HG03064 (cell line): ENCODE results near the gene CLPTM1L.
"Not testable (repeated sequence)": the region's sequence is repeated elsewhere in the genome, so short reads cannot be mapped to it uniquely, and the experiment has no call there.

Experiments
- ATAC-seq: cut with Tn5 transposase; IDR thresholded peaks from one replicate; pipeline ENCODE4 v1.9.1; 2021; ENCODE audit warnings: low read depth; ENCODE audit not compliant: unreplicated experiment

The CLPTM1L gene

DNA sequence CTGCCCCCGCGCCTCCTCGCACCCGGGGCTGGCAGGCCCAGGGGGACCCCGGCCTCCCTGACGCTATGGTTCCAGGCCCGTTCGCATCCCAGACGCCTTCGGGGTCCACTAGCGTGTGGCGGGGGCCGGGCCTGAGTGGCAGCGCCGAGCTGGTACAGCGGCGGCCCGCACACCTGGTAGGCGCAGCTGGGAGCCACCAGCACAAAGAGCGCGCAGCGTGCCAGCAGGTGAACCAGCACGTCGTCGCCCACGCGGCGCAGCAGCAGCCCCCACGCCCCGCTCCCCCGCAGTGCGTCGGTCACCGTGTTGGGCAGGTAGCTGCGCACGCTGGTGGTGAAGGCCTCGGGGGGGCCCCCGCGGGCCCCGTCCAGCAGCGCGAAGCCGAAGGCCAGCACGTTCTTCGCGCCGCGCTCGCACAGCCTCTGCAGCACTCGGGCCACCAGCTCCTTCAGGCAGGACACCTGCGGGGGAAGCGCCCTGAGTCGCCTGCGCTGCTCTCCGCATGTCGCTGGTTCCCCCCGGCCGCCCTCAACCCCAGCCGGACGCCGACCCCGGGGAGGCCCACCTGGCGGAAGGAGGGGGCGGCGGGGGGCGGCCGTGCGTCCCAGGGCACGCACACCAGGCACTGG, 50.6 kb downstream of the CLPTM1L start:
- ATAC-seq, result no peak

DNA sequence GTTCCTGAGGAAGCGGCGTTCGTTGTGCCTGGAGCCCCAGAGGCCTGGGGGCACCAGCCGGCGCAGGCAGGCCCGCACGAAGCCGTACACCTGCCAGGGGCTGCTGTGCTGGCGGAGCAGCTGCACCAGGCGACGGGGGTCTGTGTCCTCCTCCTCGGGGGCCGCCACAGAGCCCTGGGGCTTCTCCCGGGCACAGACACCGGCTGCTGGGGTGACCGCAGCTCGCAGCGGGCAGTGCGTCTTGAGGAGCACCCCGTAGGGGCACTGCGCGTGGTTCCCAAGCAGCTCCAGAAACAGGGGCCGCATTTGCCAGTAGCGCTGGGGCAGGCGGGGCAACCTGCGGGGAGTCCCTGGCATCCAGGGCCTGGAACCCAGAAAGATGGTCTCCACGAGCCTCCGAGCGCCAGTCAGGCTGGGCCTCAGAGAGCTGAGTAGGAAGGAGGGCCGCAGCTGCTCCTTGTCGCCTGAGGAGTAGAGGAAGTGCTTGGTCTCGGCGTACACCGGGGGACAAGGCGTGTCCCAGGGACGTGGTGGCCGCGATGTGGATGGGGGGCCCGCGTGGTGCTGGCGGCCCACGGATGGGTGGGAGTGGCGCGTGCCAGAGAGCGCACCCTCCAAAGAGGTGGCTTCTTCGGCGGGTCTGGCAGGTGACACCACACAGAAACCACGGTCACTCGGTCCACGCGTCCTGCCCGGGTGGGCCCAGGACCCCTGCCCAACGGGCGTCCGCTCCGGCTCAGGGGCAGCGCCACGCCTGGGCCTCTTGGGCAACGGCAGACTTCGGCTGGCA, 51.3 kb downstream of the CLPTM1L start:
- ATAC-seq, result no peak

DNA sequence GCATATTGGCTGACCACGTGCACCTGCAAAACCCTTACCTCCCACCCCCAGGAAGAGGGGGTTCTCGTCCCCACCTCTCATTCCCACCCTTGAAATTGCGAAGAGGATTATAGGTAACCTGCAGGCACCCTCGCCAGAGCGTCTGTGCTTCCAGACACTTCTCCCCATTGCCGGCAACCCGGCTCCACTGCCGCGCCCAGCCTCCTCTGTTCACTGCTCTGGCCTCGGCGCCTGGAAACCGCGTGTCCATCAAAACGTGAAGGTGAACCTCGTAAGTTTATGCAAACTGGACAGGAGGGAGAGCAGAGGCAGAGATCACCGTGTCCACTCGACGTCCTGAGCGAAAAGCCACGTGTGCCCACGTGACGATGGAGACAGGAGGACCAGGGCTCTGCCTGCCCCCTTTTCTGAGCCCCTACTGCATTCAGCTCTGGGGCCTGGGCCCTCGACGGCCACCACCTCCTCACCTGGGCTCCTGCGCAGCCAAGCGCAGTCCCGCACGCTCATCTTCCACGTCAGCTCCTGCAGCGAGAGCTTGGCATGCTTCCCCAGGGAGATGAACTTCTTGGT, 52.0 kb downstream of the CLPTM1L start:
- no peak for ATAC-seq

DNA sequence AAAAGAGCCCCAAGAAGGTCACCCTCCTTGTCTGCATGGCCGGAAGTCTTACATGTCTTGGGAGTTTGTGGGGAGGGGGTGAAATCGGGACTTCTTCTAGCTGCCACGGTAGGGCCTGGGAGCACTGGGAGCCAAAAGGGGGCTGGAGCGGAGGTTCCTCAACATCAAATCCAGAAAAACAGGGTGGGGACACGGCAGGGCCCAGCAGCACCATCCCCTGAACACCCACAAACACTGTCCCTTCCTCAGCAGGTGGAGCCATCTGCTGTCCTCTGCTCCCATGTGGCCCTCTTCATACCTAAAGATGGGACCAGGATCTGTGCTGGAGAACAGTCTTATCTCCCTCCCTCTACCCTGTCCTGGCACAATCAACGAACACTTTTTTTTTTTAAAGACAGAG, 52.8 kb downstream of the CLPTM1L start:
- no peak for ATAC-seq

DNA sequence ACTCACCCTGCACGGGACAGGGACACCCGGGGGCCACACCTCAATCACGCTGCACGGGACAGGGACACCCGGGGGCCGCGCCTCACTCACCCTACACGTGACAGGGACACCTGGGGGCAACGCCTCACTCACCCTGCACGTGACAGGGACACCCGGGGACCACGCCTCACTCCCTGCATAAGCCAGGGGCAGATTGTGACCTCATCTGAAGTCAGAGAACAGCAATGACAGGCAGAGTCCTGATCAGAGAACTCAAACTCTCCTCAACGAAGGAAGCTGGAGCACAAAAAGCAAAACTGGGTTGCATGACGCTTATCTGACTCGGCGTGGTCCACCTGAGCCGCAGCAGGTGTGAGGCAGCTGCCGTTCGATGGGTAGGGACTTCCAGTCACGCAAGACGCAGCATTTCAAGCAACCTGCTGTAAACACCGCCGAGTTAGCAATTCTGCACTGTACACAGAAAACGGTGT, 53.3 kb downstream of the CLPTM1L start:
- ATAC-seq, result no peak

DNA sequence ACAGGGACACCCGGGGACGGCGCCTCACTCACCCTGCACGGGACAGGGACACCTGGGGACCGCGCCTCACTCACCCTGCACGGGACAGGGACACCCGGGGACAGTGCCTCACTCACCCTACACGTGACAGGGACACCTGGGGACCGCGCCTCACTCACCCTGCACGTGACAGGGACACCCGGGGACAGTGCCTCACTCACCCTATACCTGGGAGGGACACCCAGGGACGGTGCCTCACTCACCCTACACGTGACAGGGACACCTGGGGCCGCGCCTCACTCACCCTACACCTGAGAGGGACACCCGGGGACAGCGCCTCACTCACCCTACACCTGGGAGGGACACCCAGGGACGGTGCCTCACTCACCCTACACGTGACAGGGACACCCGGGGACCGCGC, 53.9 kb downstream of the CLPTM1L start:
- not testable (repeated sequence) for ATAC-seq

DNA sequence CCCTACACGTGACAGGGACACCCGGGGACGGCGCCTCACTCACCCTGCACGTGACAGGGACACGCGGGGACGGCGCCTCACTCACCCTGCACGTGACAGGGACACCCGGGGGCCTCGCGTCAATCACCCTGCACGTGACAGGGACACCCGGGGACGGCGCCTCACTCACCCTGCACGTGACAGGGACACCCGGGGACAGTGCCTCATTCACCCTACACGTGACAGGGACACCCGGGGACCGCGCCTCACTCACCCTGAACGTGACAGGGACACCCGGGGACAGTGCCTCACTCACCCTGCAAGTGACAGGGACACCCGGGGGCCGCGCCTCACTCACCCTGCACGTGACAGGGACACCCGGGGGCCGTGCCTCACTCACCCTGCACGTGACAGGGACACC, 55.3 kb downstream of the CLPTM1L start:
- not testable (repeated sequence) for ATAC-seq

DNA sequence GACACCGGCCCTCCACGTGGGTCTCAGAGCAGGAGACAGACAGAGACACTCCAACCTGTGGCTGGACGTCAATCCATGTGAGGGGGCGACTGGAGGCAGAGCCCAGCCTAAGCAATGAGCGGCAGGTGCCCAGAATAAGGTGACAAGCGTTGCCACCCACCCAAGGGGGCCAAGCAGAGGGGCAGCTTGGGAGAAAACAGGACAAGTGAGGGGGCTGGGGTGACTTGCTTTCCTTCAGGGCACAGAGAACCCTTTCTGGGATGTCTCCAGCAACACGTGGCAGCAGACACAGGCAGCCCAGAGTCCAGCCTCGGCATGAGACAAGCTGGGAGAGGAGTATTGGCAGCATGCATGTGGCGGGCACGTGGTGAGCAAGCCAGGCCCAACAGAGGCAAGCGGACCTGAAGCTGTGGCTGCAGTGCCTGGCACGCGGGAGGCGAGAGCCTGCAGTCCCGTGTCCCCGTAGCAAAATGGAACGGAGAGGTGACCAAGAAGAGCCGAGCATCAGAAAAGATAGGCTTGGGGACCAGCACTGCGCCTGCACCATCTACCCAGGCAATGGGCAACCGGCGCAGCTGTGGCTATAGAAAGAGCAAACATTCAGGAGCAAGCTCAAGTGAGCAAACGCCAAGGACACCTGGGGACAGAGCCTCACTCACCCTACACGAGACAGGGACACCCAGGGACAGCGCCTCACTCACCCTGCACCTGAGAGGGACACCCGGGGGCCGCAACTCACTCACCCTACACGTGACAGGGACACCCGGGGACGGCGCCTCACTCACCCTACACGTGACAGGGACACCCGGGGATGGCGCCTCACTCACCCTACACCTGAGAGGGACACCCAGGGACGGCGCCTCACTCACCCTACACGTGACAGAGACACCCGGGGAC, 56.2 kb downstream of the CLPTM1L start:
- ATAC-seq, result no peak

DNA sequence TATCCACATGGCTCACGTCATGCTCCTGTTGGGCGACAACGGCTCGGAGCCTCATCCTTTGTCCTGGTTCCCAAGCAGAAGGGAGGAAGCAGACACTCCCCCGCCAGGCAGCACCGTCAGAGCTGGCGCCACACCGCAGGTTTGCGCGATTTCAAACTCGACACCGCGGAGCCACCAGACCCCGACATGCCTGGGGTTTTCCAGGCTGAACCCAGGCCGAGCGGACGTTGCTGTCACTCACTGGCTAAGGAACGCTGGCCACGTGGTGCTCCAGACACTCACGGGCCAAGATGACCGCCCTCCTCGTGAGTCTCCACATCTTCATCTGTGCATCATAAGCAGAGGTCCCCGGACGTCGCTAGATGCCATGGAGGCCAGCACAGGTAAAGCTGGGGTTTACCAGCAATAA, 59.0 kb downstream of the CLPTM1L start:
- no peak for ATAC-seq

DNA sequence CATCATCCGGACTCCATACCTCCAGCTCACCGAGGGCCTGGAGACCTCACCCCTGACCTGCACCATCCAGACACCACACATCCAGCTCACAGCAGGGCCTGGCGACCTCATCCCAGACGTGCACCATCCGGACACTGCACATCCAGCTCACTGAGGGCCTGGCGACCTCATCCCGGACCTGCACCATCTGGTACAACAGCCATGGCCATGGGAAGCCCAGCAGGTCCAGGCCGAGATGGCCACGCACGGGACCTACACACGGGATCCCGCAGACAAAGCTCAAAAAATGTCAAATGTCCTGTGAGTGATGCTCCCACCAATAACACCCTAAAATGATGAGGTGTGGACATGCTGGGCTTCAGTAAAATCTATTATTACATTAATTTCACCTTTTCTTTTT, 59.8 kb downstream of the CLPTM1L start:
- no peak for ATAC-seq

DNA sequence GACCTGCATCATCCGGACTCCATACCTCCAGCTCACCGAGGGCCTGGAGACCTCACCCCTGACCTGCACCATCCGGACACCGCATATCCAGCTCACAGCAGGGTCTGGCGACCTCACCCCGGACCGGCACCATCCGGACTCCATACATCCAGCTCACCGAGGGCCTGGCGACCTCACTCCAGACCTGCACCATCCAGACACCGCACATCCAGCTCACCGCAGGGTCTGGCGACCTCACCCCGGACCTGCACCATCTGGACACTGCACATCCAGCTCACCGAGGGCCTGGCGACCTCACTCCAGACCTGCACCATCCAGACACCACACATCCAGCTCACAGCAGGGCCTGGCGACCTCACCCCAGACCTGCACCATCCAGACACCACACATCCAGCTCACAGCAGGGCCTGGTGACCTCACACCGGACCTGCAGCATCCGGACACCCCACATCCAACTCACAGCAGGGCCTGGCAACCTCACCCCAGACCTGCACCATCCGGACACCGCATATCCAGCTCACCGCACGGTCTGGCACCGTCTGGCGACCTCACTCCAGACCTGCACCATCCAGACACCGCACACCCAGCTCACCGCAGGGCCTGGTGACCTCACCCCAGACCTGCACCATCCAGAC, 60.4 kb downstream of the CLPTM1L start:
- not testable (repeated sequence) for ATAC-seq

DNA sequence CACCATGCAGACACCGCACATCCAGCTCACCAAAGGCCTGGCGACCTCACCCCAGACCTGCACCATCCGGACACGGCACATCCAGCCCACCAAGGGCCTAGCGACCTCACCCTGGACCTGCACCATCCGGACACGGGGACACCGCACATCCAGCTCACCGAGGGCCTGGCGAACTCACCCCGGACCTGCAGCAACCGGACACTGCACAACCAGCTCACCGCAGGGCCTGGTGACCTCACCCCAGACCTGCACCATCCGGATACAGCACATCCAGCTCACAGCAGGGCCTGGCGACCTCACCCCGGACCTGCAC, 61.2 kb downstream of the CLPTM1L start:
- ATAC-seq, result not testable (repeated sequence)

DNA sequence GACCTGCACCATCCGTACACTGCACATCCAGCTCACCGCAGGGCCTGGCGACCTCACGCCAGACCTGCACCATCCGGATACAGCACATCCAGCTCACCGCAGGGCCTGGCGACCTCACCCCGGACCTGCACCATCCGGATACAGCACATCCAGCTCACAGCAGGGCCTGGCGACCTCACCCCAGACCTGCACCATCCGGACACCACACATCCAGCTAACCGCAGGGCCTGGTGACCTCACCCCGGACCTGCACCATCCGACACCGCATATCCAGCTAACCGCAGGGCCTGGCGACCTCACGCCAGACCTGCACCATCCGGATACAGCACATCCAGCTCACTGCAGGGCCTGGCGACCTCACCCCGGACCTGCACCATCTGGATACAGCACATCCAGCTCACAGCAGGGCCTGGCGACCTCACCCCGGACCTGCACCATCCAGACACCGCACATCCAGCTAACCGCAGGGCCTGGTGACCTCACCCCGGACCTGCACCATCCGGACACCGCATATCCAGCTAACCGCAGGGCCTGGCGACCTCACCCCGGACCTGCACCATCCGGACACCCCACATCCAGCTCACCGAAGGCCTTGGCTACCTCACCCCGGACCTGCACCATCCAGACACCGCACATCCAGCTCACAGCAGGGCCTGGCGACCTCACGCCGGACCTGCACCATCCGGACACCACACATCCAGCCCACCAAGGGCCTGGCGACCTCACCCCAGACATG, 61.7 kb downstream of the CLPTM1L start:
- not testable (repeated sequence) for ATAC-seq

DNA sequence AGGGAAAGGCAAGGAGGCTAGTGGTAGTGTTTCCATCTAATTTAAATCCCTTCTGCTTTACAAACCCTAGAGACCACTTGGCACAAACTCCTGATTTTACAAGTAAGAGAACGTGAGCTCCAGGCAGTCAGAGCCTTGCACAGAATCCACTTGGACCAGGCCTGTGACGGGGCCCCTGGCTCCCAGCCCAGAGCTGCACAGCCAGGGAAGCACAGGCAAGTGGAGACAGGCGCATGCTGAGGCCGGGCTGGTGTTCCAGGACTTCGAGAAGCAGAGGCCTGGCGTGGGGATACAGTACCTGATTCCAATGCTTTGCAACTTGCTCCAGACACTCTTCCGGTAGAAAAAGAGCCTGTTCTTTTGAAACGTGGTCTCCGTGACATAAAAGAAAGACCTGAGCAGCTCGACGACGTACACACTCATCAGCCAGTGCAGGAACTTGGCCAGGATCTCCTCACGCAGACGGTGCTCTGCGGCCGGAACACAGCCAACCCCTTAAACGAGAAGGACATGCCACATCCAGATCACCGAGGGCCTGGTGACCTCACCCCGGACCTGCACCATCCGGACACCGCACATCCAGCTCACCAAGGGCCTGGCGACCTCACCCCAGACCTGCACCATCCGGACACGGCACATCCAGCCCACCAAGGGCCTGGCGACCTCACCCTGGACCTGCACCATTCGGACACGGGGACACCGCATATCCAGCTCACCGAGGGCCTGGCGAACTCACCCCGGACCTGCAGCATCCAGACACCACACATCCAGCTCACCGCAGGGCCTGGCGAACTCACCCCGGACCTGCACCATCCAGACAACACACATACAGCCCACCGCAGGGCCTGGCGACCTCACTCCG, 62.5 kb downstream of the CLPTM1L start:
- no peak for ATAC-seq

DNA sequence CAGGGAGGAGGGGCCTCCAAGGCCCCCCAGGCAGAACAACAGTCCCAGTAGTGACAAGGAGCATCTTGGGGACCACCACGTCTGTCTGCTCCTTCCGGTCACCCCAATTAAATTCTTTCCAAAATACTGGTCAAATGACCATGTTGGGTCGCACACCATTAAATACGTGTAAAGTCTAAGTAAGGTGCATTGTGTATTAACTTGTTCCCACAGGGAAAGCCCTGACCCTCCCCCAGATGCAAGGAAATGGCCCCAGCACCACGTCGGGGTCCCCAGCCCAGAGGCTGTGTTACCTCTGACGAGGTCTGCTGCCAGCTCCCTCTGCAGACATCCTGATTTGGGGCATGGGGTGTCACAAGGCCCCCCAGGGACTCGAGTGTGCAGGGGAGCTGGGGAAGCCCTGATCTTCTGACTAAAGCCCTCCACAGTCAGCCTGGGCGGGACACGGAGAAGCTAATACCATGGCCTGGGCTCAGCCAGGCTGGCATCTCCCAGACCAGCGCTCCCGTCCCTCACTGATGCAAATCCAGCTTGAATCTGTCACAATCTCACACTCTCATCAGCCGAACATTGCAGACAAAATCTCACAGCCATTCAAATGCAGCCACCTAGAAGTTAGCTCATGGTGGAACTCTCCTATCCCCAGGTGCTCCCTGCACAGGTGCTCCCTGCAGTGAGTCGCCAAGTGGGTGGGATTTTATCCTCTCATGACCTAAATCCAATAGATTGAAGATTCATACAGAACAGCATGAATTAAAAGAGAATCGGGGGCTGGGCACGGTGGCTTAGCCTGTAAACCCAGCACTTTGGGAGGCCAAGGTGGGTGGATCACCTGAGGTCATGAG, 63.6 kb downstream of the CLPTM1L start:
- no peak for ATAC-seq

DNA sequence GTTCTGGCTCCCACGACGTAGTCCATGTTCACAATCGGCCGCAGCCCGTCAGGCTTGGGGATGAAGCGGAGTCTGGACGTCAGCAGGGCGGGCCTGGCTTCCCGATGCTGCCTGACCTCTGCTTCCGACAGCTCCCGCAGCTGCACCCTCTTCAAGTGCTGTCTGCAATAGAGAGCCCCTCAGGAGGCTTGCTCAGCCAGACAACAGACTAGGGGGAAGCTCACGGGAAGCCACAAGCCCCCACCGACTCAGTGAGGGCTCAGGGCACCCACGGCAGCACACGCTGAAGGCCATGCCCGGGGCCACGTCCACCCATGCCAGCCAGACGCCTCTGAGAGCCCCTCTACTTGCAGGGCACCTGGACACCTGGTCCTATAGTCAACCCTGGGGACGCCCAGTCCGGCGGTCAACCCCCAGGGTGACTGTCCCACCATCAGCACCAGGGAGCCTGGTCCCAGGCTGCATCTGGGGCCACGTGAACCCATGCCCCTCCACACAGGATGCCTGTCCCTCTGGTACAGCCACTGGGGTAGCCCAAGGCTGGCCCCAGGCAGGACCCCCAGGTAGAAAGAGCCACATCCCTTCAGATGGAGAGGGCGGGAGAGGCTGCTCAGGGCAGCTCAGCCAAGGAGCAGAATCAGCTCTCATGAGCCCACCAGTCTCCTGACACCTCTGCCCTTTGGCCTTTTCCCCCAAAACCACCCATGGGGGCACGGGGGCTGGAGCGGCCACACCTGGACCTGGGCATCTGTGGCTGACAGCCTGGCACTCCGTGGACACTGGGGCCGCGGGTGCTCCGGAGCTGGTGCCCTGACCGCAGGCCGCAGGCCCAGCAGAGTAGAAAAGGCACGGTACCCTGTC, 64.5 kb downstream of the CLPTM1L start:
- no peak for ATAC-seq
